GM12865 (cell line): ENCODE measurements around the gene EGR4.
A peak's percentile ranks its signal among the peaks of the same experiment; 100 is the strongest.
"Not testable (repeated sequence)": the region's sequence is repeated elsewhere in the genome, so short reads cannot be mapped to it uniquely, and the experiment has no call there.

Experiments used
- DNase-seq: peaks from one replicate; pipeline ENCODE4 v3.0.0; 2010; ENCODE audit warnings: low read depth
- H3K4me3 ChIP-seq: 2 replicates; pipeline ENCODE4 v1.5.1; 2011; ENCODE audit warnings: mild to moderate bottlenecking, low read depth, low read length, control low read depth
- CTCF ChIP-seq: IDR thresholded peaks from 2 replicates; pipeline ENCODE4 v1.5.1; 2011; ENCODE audit warnings: low read length, control low read depth, low read depth, inconsistent platforms; ENCODE audit not compliant: insufficient read depth; ENCODE audit errors: missing control alignments

EGR4 gene

GRCh38 chr2:73264332-73264606 is 29.1 kb downstream of the EGR4 start:
- no peak overlapping the region for H3K4me3 ChIP-seq
- DNase-seq: no peak
- TF ChIP-seq CTCF: no peak

DNA sequence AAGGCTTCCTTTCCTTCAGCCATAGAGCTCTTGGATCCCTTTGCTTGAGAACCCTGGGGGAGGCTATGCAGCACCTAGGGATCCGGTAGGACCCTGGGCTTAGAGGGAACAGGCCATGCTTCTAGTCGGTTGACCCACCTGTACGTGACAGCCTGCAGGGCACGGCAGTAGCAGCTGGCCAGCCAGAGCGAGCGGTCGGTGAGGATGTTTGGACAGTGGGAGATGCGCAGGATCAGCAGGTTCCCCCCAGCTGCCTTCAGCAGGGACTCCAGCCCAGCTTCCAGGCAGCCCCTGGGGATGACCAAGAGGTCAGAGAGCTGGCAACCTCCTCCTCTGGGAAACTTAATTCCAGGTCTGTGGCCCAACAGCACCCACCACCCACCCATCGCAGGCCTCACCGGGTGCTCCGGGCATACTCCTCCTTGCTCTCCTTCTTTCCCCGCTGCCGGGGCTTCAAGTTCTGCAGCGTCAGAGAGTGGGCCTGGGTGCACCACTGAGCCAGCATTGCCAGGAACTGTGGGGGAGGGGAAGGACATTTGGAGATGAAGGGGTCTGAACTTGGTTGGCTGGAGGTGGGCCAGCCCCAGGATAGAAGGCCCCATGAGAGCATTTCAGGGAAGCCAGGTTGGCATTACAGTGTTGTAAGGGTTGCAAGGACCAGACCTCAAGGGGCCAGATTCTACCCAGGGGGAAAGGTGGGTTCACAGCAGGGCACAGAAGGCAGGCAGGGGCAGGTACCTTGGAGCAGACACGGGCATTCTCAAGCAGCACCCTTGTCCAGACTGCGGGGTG is 29.6 kb downstream of the EGR4 start:
- no peak overlapping the region for H3K4me3 ChIP-seq
- DNase-seq: no peak
- TF ChIP-seq CTCF: no peak

DNA sequence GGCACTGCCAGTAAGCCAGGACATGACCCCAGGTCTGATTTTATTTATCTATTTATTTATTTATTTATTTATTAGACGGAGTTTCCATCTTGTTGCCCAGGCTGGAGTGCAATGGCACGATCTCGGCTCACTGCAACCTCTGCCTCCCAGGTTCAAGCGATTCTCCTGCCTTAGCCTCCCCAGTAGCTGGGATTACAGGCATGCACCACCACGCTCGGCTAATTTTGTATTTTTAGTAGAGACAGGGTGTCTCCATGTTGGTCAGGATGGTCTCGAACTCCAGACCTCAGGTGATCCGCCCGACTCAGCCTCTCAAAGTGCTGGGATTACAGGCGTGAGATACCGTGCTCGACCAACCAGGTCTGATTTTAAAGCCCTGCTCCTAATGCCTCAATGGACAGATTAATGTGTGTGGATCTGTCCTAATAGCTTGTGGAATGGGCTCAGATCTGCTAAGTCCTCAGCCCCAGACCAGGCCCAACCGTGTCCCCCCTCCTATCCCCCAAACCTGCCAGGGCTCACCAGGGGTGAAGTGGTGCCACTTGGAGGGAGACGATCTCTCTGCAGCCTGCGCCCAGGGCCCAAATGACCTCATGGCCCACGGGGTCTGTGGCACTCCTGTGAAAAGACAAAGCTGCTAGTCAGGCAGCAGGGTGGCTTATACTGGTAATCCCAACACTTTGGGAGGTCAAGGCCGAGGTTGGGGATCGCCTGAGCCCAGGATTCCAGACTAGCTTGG is 30.5 kb downstream of the EGR4 start:
- not testable (repeated sequence) for DNase-seq, H3K4me3 ChIP-seq

DNA sequence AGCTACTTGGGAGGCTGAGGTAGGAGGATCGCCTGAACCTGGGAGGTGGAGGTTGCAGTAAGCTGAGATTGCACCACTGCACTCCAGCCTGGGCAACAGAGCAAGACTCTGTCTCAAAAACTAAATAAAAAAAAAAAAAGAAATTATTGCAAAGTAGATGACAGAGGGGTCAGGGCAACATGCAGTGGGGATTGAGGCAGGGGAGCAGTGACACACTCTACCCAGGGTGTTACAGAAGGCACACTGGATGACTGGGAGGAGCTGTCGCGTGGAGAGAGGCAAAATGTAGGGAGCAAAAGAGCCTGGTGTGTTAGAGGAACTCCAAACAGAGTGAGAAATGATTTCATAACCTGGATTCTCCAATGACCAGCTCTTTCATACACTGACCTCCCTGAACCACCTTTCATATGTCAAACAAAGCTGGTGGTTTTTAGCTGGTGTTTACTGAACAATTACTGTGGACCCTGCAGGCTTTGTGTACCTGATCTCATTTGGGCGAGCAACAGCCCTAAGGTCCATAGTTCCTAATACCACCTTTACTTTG is 31.2 kb downstream of the EGR4 start:
- no peak for TF ChIP-seq CTCF
- H3K4me3 ChIP-seq: no peak overlapping the region
- no peak for DNase-seq

GRCh38 chr2:73260338-73260984 is 32.9 kb downstream of the EGR4 start:
- H3K4me3 ChIP-seq: no peak overlapping the region
- TF ChIP-seq CTCF: peak; percentile 14
- DNase-seq: peak; percentile 35

DNA sequence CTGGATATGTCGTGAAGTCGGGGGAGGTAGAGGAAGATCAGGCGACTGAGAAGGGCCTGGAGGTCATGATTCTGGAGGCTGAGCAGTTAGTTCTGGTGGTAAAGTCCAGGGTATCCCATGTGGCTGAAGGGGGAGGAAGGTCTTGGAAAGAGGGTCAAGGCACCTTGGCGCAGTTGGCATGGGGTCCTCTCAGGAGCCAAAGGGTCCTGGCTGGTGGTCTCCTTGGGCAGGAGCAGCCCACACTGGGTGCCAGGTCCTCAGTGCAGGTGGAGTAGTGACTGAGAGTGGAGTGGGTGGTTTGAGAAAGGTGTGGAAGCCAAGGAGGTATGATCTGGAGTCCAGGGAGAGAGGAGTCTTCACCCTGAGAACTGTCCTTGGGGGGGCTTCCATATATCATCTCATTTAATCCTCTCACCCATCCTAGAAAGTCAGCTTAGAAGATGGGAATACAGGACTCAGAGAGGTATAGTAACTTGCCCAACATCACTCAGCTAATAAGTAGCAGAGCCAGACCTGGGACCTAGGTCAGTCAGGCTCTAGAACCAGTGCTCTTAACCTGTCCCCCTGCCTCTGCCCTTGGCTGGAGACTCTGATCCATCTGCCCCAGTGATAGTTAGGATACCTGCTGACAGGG is 33.5 kb downstream of the EGR4 start:
- DNase-seq: no peak
- no peak for TF ChIP-seq CTCF
- no peak overlapping the region for H3K4me3 ChIP-seq

- DNase-seq: no peak
- no peak overlapping the region for H3K4me3 ChIP-seq
- TF ChIP-seq CTCF: no peak
These were observed 34.1 kb downstream of the EGR4 start for GRCh38 chr2:73259276-73259675.
